SU-DHL-6 (cell line): ENCODE data around the gene RFTN1.

ENCODE experiments used
- EZH2phosphoT487 ChIP-seq: fragments of 200-600 bp; sonication (generic), shearing (Covaris generic); conservative IDR thresholded peaks from 2 replicates; pipeline ENCODE4 v1.6.1; 2018; ENCODE audit warnings: mild to moderate bottlenecking, antibody characterized with exemption, low read length, moderate library complexity, mixed read lengths
- TF ChIP-seq, protein P1 (sequence below): fragments of 200-600 bp; sonication (generic); IDR thresholded peaks from one replicate; pipeline ENCODE4 v1.5.1; 2017; ENCODE audit warnings: antibody characterized with exemption, mild to moderate bottlenecking, low read length, moderate library complexity; ENCODE audit not compliant: insufficient read depth, poor library complexity, severe bottlenecking

DNA sequence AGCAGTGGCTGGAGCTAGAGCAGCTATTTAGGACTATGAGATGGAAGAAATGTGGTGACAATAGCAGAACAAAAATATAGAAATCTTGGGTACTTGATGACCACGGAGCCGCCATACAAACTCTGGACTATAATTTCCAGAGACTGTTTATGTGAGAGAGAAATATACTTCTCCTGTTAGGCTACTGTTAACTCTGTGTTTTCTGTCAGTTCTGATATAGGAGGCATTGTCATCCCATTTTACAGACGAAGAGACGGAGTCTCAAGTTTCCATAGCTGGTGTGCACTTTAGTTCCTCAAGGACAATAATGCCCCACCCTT, 22.8 kb upstream of the RFTN1 start:
- TF ChIP-seq, protein P1, sequence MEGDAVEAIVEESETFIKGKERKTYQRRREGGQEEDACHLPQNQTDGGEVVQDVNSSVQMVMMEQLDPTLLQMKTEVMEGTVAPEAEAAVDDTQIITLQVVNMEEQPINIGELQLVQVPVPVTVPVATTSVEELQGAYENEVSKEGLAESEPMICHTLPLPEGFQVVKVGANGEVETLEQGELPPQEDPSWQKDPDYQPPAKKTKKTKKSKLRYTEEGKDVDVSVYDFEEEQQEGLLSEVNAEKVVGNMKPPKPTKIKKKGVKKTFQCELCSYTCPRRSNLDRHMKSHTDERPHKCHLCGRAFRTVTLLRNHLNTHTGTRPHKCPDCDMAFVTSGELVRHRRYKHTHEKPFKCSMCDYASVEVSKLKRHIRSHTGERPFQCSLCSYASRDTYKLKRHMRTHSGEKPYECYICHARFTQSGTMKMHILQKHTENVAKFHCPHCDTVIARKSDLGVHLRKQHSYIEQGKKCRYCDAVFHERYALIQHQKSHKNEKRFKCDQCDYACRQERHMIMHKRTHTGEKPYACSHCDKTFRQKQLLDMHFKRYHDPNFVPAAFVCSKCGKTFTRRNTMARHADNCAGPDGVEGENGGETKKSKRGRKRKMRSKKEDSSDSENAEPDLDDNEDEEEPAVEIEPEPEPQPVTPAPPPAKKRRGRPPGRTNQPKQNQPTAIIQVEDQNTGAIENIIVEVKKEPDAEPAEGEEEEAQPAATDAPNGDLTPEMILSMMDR: no peak
- TF ChIP-seq EZH2phosphoT487: no peak
